BLaER1 treated with 17β-estradiol and CSF1 and Interleukin-3, amounts not matched to agents 10 nM and 100 nM (cell line): ENCODE results near the gene DIRAS1.

ENCODE experiments used
- H3K27ac ChIP-seq, 11 experiments: shearing (Covaris generic); formaldehyde crosslinking; 2 replicates each; pipeline ENCODE4 v1.8.1; 2022
- H3K27me3 ChIP-seq, 11 experiments: shearing (Covaris generic); formaldehyde crosslinking; 2 replicates each; pipeline ENCODE4 v1.8.1; 2022
- H3K36me3 ChIP-seq, 11 experiments: shearing (Covaris generic); formaldehyde crosslinking; 2 replicates each; pipeline ENCODE4 v1.8.1; 2022
- H3K4me1 ChIP-seq, 10 experiments: shearing (Covaris generic); formaldehyde crosslinking; 2 replicates each; pipeline ENCODE4 v1.8.1; 2022
- H3K4me2 ChIP-seq, 11 experiments: shearing (Covaris generic); formaldehyde crosslinking; 2 replicates each; pipeline ENCODE4 v1.8.1; 2022
- H3K4me3 ChIP-seq, 10 experiments: shearing (Covaris generic); formaldehyde crosslinking; 2 replicates each; pipeline ENCODE4 v1.8.1; 2022
- H3K9ac ChIP-seq, 11 experiments: shearing (Covaris generic); formaldehyde crosslinking; 2 replicates each; pipeline ENCODE4 v1.8.1; 2022
- H3K9me3 ChIP-seq, 11 experiments: shearing (Covaris generic); formaldehyde crosslinking; replicated peaks in 1 of 11; 2 replicates each; pipeline ENCODE4 v1.8.1; 2022
- H4K20me1 ChIP-seq, 11 experiments: shearing (Covaris generic); formaldehyde crosslinking; 2 replicates each; pipeline ENCODE4 v1.8.1; 2022
- Cebpa-rat ChIP-seq, 11 experiments: shearing (Covaris generic); IDR thresholded peaks; 2 replicates each; pipeline ENCODE4 v1.8.1; 2022

Gene DIRAS1

GRCh38 chr19:2720777-2721569 is at the start of gene DIRAS1:
TSS of gene DIRAS1 (minus strand) at chr19:2721372. CDS start at chr19:2717806, 3,566 bp downstream.
- peaks cover 7 to 31% (median 22%) of the 10 kb centered on the region in 11 experiments for H3K36me3 ChIP-seq
- peaks cover 0 to 29% (median 12%) of the 10 kb centered on the region in 11 experiments; a peak in 8 of 22 replicates for H4K20me1 ChIP-seq
- H3K9me3 ChIP-seq = peaks cover 4 to 12% (median 7%) of the 10 kb centered on the region in 11 experiments
- H3K27me3 ChIP-seq = peaks cover 0 to 1% (median 0%) of the 10 kb centered on the region in 11 experiments; a peak in 5 of 22 replicates
- peak within 1 kb of the TSS; percentile 75 to 87 (median 83) for H3K9ac ChIP-seq
- H3K27ac ChIP-seq = peak within 1 kb of the TSS; percentile 58 to 81 (median 71)
- H3K4me2 ChIP-seq = peak within 1 kb of the TSS; percentile 97 to 100 (median 99)
- peaks cover 36 to 66% (median 59%) of the 10 kb centered on the region in 10 experiments for H3K4me1 ChIP-seq
- no peak for TF ChIP-seq Cebpa-rat (IDR thresholded peaks at IDR 0.05)
- H3K4me3 ChIP-seq = peak within 1 kb of the TSS; percentile 69 to 79 (median 72)

- Histone ChIP-seq H3K27ac (peak overlapping the region; percentile 31 to 89 (median 80); a peak in 20 of 22 replicates), H3K4me1 (peaks cover 51 to 63% (median 56%) of the 10 kb centered on the region in 10 experiments), H3K4me3 (peak overlapping the region in 7 of 10 experiments; percentile 6 to 51 (median 40); a peak in 10 of 20 replicates), H3K4me2 (peak overlapping the region; percentile 75 to 98 (median 92)), H3K9ac (peak overlapping the region; percentile 35 to 77 (median 69); a peak in 19 of 22 replicates), H4K20me1 (peaks cover 68 to 92% (median 78%) of the 10 kb centered on the region in 11 experiments), H3K27me3 (no peaks in the 10 kb centered on the region), H3K9me3 (no peaks in the 10 kb centered on the region), H3K36me3 (peaks cover 39 to 68% (median 55%) of the 10 kb centered on the region in 11 experiments)
- TF ChIP-seq Cebpa-rat (IDR thresholded peaks at IDR 0.05) = no peak
These were observed 49.2 kb upstream of the DIRAS1 start for GRCh38 chr19:2770055-2771013.

- Histone ChIP-seq H4K20me1 (peaks cover 57 to 88% (median 68%) of the 10 kb centered on the region in 11 experiments), H3K27ac (peak overlapping the region in 10 of 11 experiments; percentile 27 to 89 (median 80); a peak in 18 of 22 replicates), H3K27me3 (no peaks in the 10 kb centered on the region), H3K4me2 (peak overlapping the region; percentile 30 to 98 (median 92); a peak in 18 of 22 replicates), H3K36me3 (peaks cover 50 to 76% (median 65%) of the 10 kb centered on the region in 11 experiments), H3K4me1 (peaks cover 40 to 52% (median 45%) of the 10 kb centered on the region in 10 experiments), H3K9ac (peak overlapping the region in 8 of 11 experiments; percentile 33 to 76 (median 70); a peak in 12 of 22 replicates), H3K9me3 (no peaks in the 10 kb centered on the region), H3K4me3 (no peak overlapping the region)
- no peak for TF ChIP-seq Cebpa-rat (IDR thresholded peaks at IDR 0.05)
These were observed 48.0 kb upstream of the DIRAS1 start for GRCh38 chr19:2769218-2769617.

GRCh38 chr19:2768365-2769132 is 47.4 kb upstream of the DIRAS1 start:
- H3K4me1 ChIP-seq = peaks cover 37 to 45% (median 39%) of the 10 kb centered on the region in 10 experiments
- peaks cover 51 to 84% (median 69%) of the 10 kb centered on the region in 11 experiments for H4K20me1 ChIP-seq
- peak overlapping the region in 7 of 11 experiments; percentile 5 to 76 (median 72); a peak in 8 of 22 replicates for H3K9ac ChIP-seq
- no peak overlapping the region for H3K4me3 ChIP-seq
- peak overlapping the region in 3 of 11 experiments; percentile 88 to 97 (median 92); a peak in 2 of 22 replicates for H3K4me2 ChIP-seq
- peaks cover 57 to 76% (median 68%) of the 10 kb centered on the region in 11 experiments for H3K36me3 ChIP-seq
- TF ChIP-seq Cebpa-rat (IDR thresholded peaks at IDR 0.05) = no peak
- H3K27ac ChIP-seq = peak overlapping the region in 9 of 11 experiments; percentile 69 to 89 (median 81); a peak in 16 of 22 replicates
- no peaks in the 10 kb centered on the region for H3K9me3 ChIP-seq
- no peaks in the 10 kb centered on the region for H3K27me3 ChIP-seq

GRCh38 chr19:2767688-2768087 is 46.5 kb upstream of the DIRAS1 start:
- TF ChIP-seq Cebpa-rat (IDR thresholded peaks at IDR 0.05) = no peak
- Histone ChIP-seq H3K4me3 (no peak overlapping the region), H3K9ac (peak overlapping the region in 2 of 11 experiments; percentile 13 to 14; a peak in 1 of 22 replicates), H3K27ac (peak overlapping the region in 7 of 11 experiments; percentile 3 to 89 (median 80); a peak in 8 of 22 replicates), H3K4me2 (no peak overlapping the region), H3K4me1 (peaks cover 36 to 45% (median 38%) of the 10 kb centered on the region in 10 experiments), H3K9me3 (no peaks in the 10 kb centered on the region), H3K36me3 (peaks cover 66 to 84% (median 77%) of the 10 kb centered on the region in 11 experiments), H4K20me1 (peaks cover 50 to 91% (median 77%) of the 10 kb centered on the region in 11 experiments), H3K27me3 (no peaks in the 10 kb centered on the region)

- Histone ChIP-seq H3K9ac (no peak overlapping the region), H3K4me3 (no peak overlapping the region), H4K20me1 (peaks cover 41 to 91% (median 77%) of the 10 kb centered on the region in 11 experiments), H3K4me1 (peaks cover 27 to 36% (median 29%) of the 10 kb centered on the region in 10 experiments), H3K27ac (peak overlapping the region in 2 of 11 experiments; percentile 6 to 81; a peak in 3 of 22 replicates), H3K36me3 (peaks cover 75 to 89% (median 80%) of the 10 kb centered on the region in 11 experiments), H3K9me3 (no peaks in the 10 kb centered on the region), H3K4me2 (no peak overlapping the region), H3K27me3 (no peaks in the 10 kb centered on the region)
- no peak for TF ChIP-seq Cebpa-rat (IDR thresholded peaks at IDR 0.05)
These were observed 45.6 kb upstream of the DIRAS1 start for GRCh38 chr19:2766594-2767372.

GRCh38 chr19:2765376-2765775 is 44.2 kb upstream of the DIRAS1 start:
- Histone ChIP-seq H4K20me1 (peaks cover 30 to 91% (median 76%) of the 10 kb centered on the region in 11 experiments), H3K9me3 (no peaks in the 10 kb centered on the region), H3K36me3 (peaks cover 87 to 92% (median 90%) of the 10 kb centered on the region in 11 experiments), H3K27me3 (no peaks in the 10 kb centered on the region), H3K4me2 (no peak overlapping the region), H3K4me1 (peaks cover 13 to 29% (median 21%) of the 10 kb centered on the region in 10 experiments), H3K4me3 (no peak overlapping the region), H3K27ac (no peak overlapping the region), H3K9ac (0 out of 22 replicates have a peak overlapping the region, but pooled peaks of 1 of the 11 experiments have one; percentile 5)
- TF ChIP-seq Cebpa-rat (IDR thresholded peaks at IDR 0.05) = no peak
